Neural progenitor cell (in vitro differentiated cells): Measurements from ENCODE around the gene ITGA6.

ENCODE experiments used
- CTCF ChIP-seq: fragments of 200-600 bp; sonication (generic); IDR thresholded peaks from 2 replicates; pipeline ENCODE4 v1.5.1; 2017; ENCODE audit warnings: antibody characterized with exemption, mild to moderate bottlenecking
- EZH2 ChIP-seq: fragments of 200-600 bp; sonication (generic); IDR thresholded peaks from 2 replicates; pipeline ENCODE4 v1.6.1; 2017; ENCODE audit warnings: antibody characterized with exemption, mild to moderate bottlenecking, moderate library complexity
- EZH2phosphoT487 ChIP-seq: fragments of 200-600 bp; sonication (generic); IDR thresholded peaks from 2 replicates; pipeline ENCODE4 v1.6.1; 2017; ENCODE audit warnings: antibody characterized with exemption

GRCh38 chr2:172518995-172519394, 91.6 kb downstream of the ITGA6 start:
- TF ChIP-seq CTCF, result no peak
- TF ChIP-seq EZH2, result no peak
- no peak for TF ChIP-seq EZH2phosphoT487
